ENCODE measurements around the gene MOV10. TPM values are rescaled to one million over a fixed set of nuclear protein-coding genes. Genes with fewer than 3 reads are reported as not detected.

Gene MOV10
- total and polyA plus RNA-seq, 2 of the 8 experiments (the other 6 are each of a cell fraction or from before 2014, with no cell fraction given): 57.3 to 109 TPM

- H4K5ac ChIP-seq (ENCODE audit: insufficient read length, low read depth, low read length): no peak overlapping the region
- no peak overlapping the region for H3K56ac ChIP-seq (replicated peaks; ENCODE audit: insufficient read length, low read depth, low read length)
- H3K18ac ChIP-seq (ENCODE audit: extremely low read depth, low read length): no peak overlapping the region
- H4K20me1 ChIP-seq (replicated peaks in 1 of 2; ENCODE audit: control insufficient read depth in 1 of 2, insufficient read depth in 2 of 2, low read length in 2 of 2): no peaks in the 10 kb centered on the region
- H3K14ac ChIP-seq (ENCODE audit: insufficient read length): no peak overlapping the region
- no peak overlapping the region for H3K9ac ChIP-seq (replicated peaks in 1 of 4; ENCODE audit: extremely low read depth in 1 of 4, low read depth in 3 of 4, low read length in 3 of 4)
- H3K27ac ChIP-seq (ENCODE audit: low read depth, low read length): no peak overlapping the region
- no peak overlapping the region; the same call in 1 of the 2 replicates for H2BK20ac ChIP-seq (ENCODE audit: low read length)
- no peak overlapping the region for H2BK120ac ChIP-seq (replicated peaks; ENCODE audit: low read depth, low read length)
- H4K8ac ChIP-seq (ENCODE audit: extremely low read depth, insufficient read depth, low read length): no peak overlapping the region
- peaks cover 0 to 3% (median 0%) of the 10 kb centered on the region in 4 experiments; a peak in 1 of 7 replicates for H3K27me3 ChIP-seq (replicated peaks in 1 of 4; ENCODE audit: control insufficient read depth in 3 of 4, extremely low read depth in 1 of 4, insufficient read depth in 3 of 4, low read length in 3 of 4)
- no peak overlapping the region for H3K4me2 ChIP-seq (ENCODE audit: insufficient read depth in 1 of 2, low read depth in 2 of 2, low read length in 2 of 2)
- DNase-seq (ENCODE audit: low read depth in 1 of 2, low spot score in 2 of 2) (no peak), FAIRE-seq (no peak)
- H2AK5ac ChIP-seq (ENCODE audit: low read depth, low read length): no peak overlapping the region
- H2AFZ ChIP-seq (ENCODE audit: low read length): no peak overlapping the region
- peaks cover 0 to 4% of the 10 kb centered on the region in 2 experiments; a peak in 1 of 4 replicates for H3K9me3 ChIP-seq (ENCODE audit: insufficient read depth in 2 of 2, low read depth in 1 of 2, low read length in 1 of 2)
- H2BK5ac ChIP-seq (ENCODE audit: low read depth, low read length): no peak overlapping the region
- CTCF ChIA-PET (ENCODE audit: partially characterized antibody): interaction anchor here (0.8 to 2.6 kb wide), 5 partner anchors 9 to 313 kb away, joined by 4 to 21 read pairs (median 10); a partner anchor contains a TSS
- no peaks in the 10 kb centered on the region for H3K4me1 ChIP-seq (replicated peaks in 1 of 4; ENCODE audit: control insufficient read depth in 3 of 4, insufficient read depth in 4 of 4, low read length in 3 of 4)
- POLR2A ChIA-PET (ENCODE audit: partially characterized antibody): interaction anchor here (1.0 kb wide), 1 partner anchor 79 kb away, joined by 3 read pairs; no protein-coding TSS in a partner anchor
- H2BK12ac ChIP-seq (ENCODE audit: low read depth, low read length): no peak overlapping the region
- no peaks in the 10 kb centered on the region for H3K36me3 ChIP-seq (ENCODE audit: control insufficient read depth in 2 of 4, insufficient read depth in 4 of 4, low read length in 3 of 4)
- no peaks in the 10 kb centered on the region for H3K79me1 ChIP-seq (ENCODE audit: low read depth, low read length)
- H3K4me3 ChIP-seq (ENCODE audit: extremely low read depth in 1 of 4, insufficient read depth in 2 of 4, low read depth in 3 of 4, low read length in 4 of 4): no peak overlapping the region
- no peak overlapping the region for H3K23ac ChIP-seq (ENCODE audit: insufficient read length)
- no peak overlapping the region for H2BK15ac ChIP-seq (ENCODE audit: low read length)
- no CpG with 5 or more reads among the region's 1 CpG for WGBS, 2 experiments (ENCODE audit: extremely low coverage in 1 of 2, insufficient coverage in 1 of 2, insufficient read length in 1 of 2, insufficient replicate concordance in 2 of 2, low coverage in 1 of 2, low lambda C conversion rate in 2 of 2, missing lambda C conversion rate in 1 of 2)
- H3K4ac ChIP-seq (replicated peaks; ENCODE audit: insufficient read length, low read depth, low read length): no peak overlapping the region
- H3K79me2 ChIP-seq (ENCODE audit: control insufficient read depth in 1 of 2, insufficient read depth in 2 of 2, low read length in 2 of 2): no peaks in the 10 kb centered on the region
- no peaks in the 10 kb centered on the region for H3K23me2 ChIP-seq (ENCODE audit: low read depth, low read length)
- H4K91ac ChIP-seq (replicated peaks; ENCODE audit: insufficient read length, low read length): no peak overlapping the region
- TF ChIP-seq SP2 (IDR thresholded peaks at IDR 0.05; ENCODE audit: low read length) (no peak), KDM1A (IDR thresholded peaks at IDR 0.05; ENCODE audit: borderline replicate concordance, low read length) (no peak), SP4 (IDR thresholded peaks at IDR 0.05; ENCODE audit: low read length) (no peak), POU5F1 (IDR thresholded peaks at IDR 0.05; ENCODE audit: low read depth, low read length) (no peak), CHD2 (IDR thresholded peaks at IDR 0.05; ENCODE audit: low read length) (no peak)
Measured at GRCh38 chr1:112729909-112730308, 55.5 kb downstream of the MOV10 start.
